Measurements from ENCODE around the gene ZFYVE27.

GRCh38 chr10:97721871-97722780 lies 14.8 kb upstream of the ZFYVE27 start:
- TF ChIP-seq EP300 (IDR thresholded peaks at IDR 0.05; ENCODE audit: borderline replicate concordance) = no peak
- no peak for TF ChIP-seq REST (IDR thresholded peaks at IDR 0.05; ENCODE audit: low read depth)
- no peak for TF ChIP-seq TAF1 (IDR thresholded peaks at IDR 0.05; ENCODE audit: low read depth)
- TF ChIP-seq RAD21 (IDR thresholded peaks at IDR 0.05; ENCODE audit: low read depth) = no peak
- no peak for TF ChIP-seq MAX (IDR thresholded peaks at IDR 0.05)
